ENCODE measurements around the gene RIIAD1. TPM values are rescaled to one million over a fixed set of nuclear protein-coding genes. Genes with fewer than 3 reads are reported as not detected.
"Not testable (repeated sequence)": the region's sequence is repeated elsewhere in the genome, so short reads cannot be mapped to it uniquely, and the experiment has no call there.

RIIAD1 gene
- total RNA-seq, 2 donors from 2014 or later = not detected

- H3K27ac ChIP-seq (ENCODE audit: low read depth, low read length) = no peak overlapping the region
- peaks cover 13% of the 10 kb centered on the region for H3K27me3 ChIP-seq (ENCODE audit: control insufficient read depth, insufficient read depth, low read length, poor library complexity, severe bottlenecking)
- Mint-ChIP-seq H3K4me1 (peaks cover 8% of the 10 kb centered on the region), H3K9me3 (no peaks in the 10 kb centered on the region), H3K36me3 (ENCODE audit: low read depth) (no peaks in the 10 kb centered on the region), H3K4me3 (no peak overlapping the region), H3K27me3 (ENCODE audit: insufficient read depth) (peaks cover 28% of the 10 kb centered on the region), H3K27ac (no peak overlapping the region)
- no peaks in the 10 kb centered on the region for H3K9me3 ChIP-seq (ENCODE audit: control insufficient read depth, low read length)
- H3K4me3 ChIP-seq (ENCODE audit: low read length) = no peak overlapping the region
- H3K4me1 ChIP-seq (ENCODE audit: control insufficient read depth, insufficient read depth, low read length) = no peaks in the 10 kb centered on the region
- WGBS, 2 experiments (ENCODE audit: insufficient coverage in 1 of 2, insufficient read length in 1 of 2) = 82 to 95% methylated on average over 4 of the region's 4 CpGs
- H3K36me3 ChIP-seq (ENCODE audit: control insufficient read depth, insufficient read depth, low read length) = no peaks in the 10 kb centered on the region
- H3K9ac ChIP-seq (ENCODE audit: extremely low read depth, low read length, poor library complexity, severe bottlenecking) = no peak overlapping the region
- TF ChIP-seq CTCF (conservative IDR thresholded peaks at IDR 0.05) = no peak
- no peak for DNase-seq
These were observed 8.6 kb downstream of the RIIAD1 start for GRCh38 chr1:151729966-151730291.

DNA sequence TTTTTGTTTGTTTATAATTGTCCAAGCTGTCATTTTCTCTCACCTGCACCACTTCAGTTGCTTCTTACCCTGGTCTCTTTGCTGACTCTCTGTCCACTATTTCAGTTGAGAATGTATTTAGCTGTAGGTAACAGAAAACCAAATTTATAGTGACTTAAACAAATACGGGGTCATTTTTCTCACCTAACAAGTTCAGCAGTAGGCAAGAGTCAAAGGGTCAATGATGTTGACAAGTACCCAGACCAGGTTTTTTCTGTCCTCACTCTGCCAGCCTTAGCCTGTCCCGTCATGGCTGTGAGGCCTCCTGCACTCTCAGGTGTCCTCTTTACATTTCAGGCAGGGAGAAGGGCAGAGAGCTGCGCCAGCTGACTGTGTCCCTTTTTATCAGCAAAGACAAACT, 11.8 kb downstream of the RIIAD1 start:
- H3K9me3 ChIP-seq (ENCODE audit: control insufficient read depth, low read length) = peaks cover 16% of the 10 kb centered on the region
- no peak for DNase-seq
- H3K36me3 ChIP-seq (ENCODE audit: control insufficient read depth, insufficient read depth, low read length) = no peaks in the 10 kb centered on the region
- no peaks in the 10 kb centered on the region for H3K27me3 ChIP-seq (ENCODE audit: control insufficient read depth, insufficient read depth, low read length, poor library complexity, severe bottlenecking)
- H3K27ac ChIP-seq (ENCODE audit: low read depth, low read length) = no peak overlapping the region
- H3K4me1 Mint-ChIP-seq = peaks cover 7% of the 10 kb centered on the region
- H3K4me3 ChIP-seq (ENCODE audit: low read length) = no peak overlapping the region
- no peaks in the 10 kb centered on the region for H3K4me1 ChIP-seq (ENCODE audit: control insufficient read depth, insufficient read depth, low read length)
- no peak overlapping the region for H3K27ac Mint-ChIP-seq
- no peak overlapping the region for H3K4me3 Mint-ChIP-seq
- H3K9ac ChIP-seq (ENCODE audit: extremely low read depth, low read length, poor library complexity, severe bottlenecking) = no peak overlapping the region
- no peak for TF ChIP-seq CTCF (conservative IDR thresholded peaks at IDR 0.05)
- no peaks in the 10 kb centered on the region for H3K36me3 Mint-ChIP-seq (ENCODE audit: low read depth)
- peaks cover 16% of the 10 kb centered on the region for H3K9me3 Mint-ChIP-seq
- WGBS, 2 experiments (ENCODE audit: insufficient coverage in 1 of 2, insufficient read length in 1 of 2) = 88 to 97% methylated on average over 2 to 3 of the region's 3 CpGs
- H3K27me3 Mint-ChIP-seq (ENCODE audit: insufficient read depth) = peaks cover 10% of the 10 kb centered on the region

- not testable (repeated sequence) for H3K4me1 Mint-ChIP-seq; H3K4me1 ChIP-seq (ENCODE audit: control insufficient read depth, insufficient read depth, low read length); H3K36me3 ChIP-seq (ENCODE audit: control insufficient read depth, insufficient read depth, low read length); H3K9ac ChIP-seq (ENCODE audit: extremely low read depth, low read length, poor library complexity, severe bottlenecking); DNase-seq; H3K36me3 Mint-ChIP-seq (ENCODE audit: low read depth); H3K4me3 Mint-ChIP-seq; H3K27me3 Mint-ChIP-seq (ENCODE audit: insufficient read depth); H3K27ac Mint-ChIP-seq; H3K27me3 ChIP-seq (ENCODE audit: control insufficient read depth, insufficient read depth, low read length, poor library complexity, severe bottlenecking); H3K4me3 ChIP-seq (ENCODE audit: low read length); H3K27ac ChIP-seq (ENCODE audit: low read depth, low read length)
- H3K9me3 ChIP-seq (ENCODE audit: control insufficient read depth, low read length) = peaks cover 18% of the 10 kb centered on the region
- 92 to 94% methylated on average over 9 of the region's 9 CpGs for WGBS, 2 experiments (ENCODE audit: insufficient coverage in 1 of 2, insufficient read length in 1 of 2)
- peaks cover 20% of the 10 kb centered on the region for H3K9me3 Mint-ChIP-seq
These were observed 12.7 kb downstream of the RIIAD1 start for GRCh38 chr1:151733995-151734394.

DNA sequence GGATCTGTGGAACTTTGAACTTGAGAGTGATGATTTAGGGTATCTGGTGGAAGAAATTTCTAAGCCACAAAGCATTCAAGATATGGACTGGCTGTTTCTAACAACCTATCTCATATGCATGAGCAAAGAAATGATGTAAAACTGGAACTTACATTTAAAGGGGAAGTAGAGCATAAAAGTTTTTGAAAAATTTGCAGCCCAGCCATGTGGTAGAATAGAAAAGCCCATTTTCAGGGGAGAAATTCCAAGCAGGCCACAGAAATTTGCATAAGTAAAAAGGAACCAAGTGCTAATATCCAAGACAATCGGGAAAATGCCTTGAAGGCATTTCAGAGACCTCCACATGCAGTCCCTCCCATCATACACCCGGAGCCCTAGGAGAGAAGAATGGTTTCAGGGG, 15.7 kb downstream of the RIIAD1 start:
- no peaks in the 10 kb centered on the region for H3K4me1 Mint-ChIP-seq
- 77 to 89% methylated on average over 2 of the region's 2 CpGs for WGBS, 2 experiments (ENCODE audit: insufficient coverage in 1 of 2, insufficient read length in 1 of 2)
- TF ChIP-seq CTCF (conservative IDR thresholded peaks at IDR 0.05) = no peak
- Histone ChIP-seq H3K27me3 (ENCODE audit: control insufficient read depth, insufficient read depth, low read length, poor library complexity, severe bottlenecking) (no peaks in the 10 kb centered on the region), H3K27ac (ENCODE audit: low read depth, low read length) (no peak overlapping the region), H3K4me1 (ENCODE audit: control insufficient read depth, insufficient read depth, low read length) (no peaks in the 10 kb centered on the region), H3K36me3 (ENCODE audit: control insufficient read depth, insufficient read depth, low read length) (no peaks in the 10 kb centered on the region), H3K9me3 (ENCODE audit: control insufficient read depth, low read length) (peaks cover 18% of the 10 kb centered on the region), H3K9ac (ENCODE audit: extremely low read depth, low read length, poor library complexity, severe bottlenecking) (no peak overlapping the region), H3K4me3 (ENCODE audit: low read length) (no peak overlapping the region)
- peaks cover 20% of the 10 kb centered on the region for H3K9me3 Mint-ChIP-seq
- DNase-seq = no peak
- no peaks in the 10 kb centered on the region for H3K36me3 Mint-ChIP-seq (ENCODE audit: low read depth)
- H3K27me3 Mint-ChIP-seq (ENCODE audit: insufficient read depth) = peaks cover 10% of the 10 kb centered on the region
- H3K4me3 Mint-ChIP-seq = no peak overlapping the region
- no peak overlapping the region for H3K27ac Mint-ChIP-seq
